HG03575 (cell line): ENCODE measurements around the gene TRIP12.
"Not testable (repeated sequence)": the region's sequence is repeated elsewhere in the genome, so short reads cannot be mapped to it uniquely, and the experiment has no call there.

Experiments used
- ATAC-seq: cut with Tn5 transposase; IDR thresholded peaks from one replicate; pipeline ENCODE4 v1.9.1; 2021; ENCODE audit not compliant: unreplicated experiment, insufficient number of reproducible peaks, low FRiP score; ENCODE audit errors: extremely low read depth

Gene TRIP12

GRCh38 chr2:229742691-229743090 lies 179.1 kb downstream of the TRIP12 start:
- not testable (repeated sequence) for ATAC-seq

DNA sequence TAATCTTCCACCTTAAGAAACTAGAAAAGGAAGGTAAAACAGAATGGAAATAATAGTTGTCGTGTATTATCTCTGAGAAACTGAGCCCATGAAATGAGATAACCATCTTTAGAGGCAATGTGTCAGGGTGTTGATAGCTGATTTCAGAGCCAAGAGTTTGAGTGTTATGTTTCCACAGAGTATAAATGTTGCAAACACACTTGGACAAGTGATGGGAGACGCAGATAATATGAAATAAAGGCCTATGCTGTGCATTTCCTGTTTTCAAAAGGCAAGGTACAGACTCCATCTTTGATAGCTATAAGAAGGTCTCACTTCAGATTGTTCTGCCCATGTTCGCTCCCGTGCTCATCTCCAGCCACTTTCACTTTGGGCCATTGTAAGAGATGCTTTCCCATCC lies 181.5 kb downstream of the TRIP12 start:
- ATAC-seq: no peak

GRCh38 chr2:229738024-229738625 lies 183.7 kb downstream of the TRIP12 start:
- no peak for ATAC-seq

DNA sequence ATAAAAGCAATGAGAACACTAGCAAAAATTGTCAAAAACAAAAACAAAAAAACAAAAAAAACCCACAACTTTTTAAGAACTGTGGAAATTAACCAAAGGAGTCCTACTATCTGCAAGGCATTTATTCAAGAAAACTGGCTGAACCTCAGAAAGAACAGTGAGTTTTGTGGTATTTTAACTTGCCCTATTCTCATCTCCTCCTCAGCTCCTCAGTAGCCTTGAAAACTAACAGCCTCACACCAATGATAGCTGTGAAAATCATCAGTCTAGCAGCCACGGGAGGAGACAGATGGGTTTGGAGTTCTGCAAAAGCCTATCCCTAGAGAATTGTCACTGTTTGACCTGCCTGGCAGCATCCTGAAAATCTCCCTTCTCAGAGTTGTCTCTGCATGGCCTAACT lies 187.4 kb downstream of the TRIP12 start:
- no peak for ATAC-seq

DNA sequence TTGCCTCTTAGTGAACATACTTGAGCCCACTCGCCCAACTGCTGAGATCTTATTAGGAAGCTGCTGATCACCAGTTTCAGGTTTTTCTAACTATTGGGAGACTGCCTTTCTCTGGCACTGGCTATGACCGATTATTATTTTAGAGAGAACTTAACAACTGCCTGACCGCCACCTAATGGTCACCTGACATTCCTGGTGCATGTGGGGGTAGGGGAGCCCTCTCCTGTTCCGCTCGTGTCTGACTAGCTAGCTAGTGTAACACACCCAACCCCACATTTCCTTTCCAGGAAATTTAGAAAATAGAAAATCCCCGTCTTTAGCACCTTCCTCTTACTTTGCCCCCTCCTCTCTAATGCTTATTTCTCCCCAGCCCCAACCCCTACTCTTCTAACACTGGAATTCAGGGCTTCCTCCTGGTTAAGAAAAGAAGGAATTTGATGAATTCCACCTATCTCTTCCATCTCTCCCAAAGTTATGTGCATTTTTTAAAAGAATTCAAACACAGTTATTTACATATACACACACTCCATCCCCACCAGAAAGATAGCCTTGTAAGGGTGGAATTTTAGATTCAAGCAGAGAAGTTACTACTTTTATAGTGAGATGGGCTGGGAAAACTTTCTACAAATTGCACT lies 188.1 kb downstream of the TRIP12 start:
- no peak for ATAC-seq

- ATAC-seq: no peak
Observed at GRCh38 chr2:229732897-229733296, 188.9 kb downstream of the TRIP12 start.

DNA sequence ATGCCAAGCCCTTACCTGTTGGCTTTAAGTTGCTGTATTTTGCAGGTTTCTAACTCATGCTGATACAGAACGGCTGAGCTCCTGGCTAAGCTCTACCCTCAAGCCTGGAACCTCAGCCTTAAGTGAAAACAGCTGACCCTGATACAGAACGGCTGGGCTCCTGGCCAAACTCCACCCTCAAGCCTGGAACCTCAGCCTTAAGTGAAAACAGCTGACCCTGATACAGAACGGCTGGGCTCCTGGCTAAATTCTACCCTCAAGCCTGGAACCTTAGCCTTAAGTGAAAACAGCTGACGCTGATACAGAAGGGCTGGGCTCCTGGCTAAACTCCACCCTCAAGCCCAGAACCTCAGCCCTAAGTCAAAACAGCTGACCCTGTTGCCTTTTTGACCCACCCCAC lies 189.9 kb downstream of the TRIP12 start:
- ATAC-seq: no peak

DNA sequence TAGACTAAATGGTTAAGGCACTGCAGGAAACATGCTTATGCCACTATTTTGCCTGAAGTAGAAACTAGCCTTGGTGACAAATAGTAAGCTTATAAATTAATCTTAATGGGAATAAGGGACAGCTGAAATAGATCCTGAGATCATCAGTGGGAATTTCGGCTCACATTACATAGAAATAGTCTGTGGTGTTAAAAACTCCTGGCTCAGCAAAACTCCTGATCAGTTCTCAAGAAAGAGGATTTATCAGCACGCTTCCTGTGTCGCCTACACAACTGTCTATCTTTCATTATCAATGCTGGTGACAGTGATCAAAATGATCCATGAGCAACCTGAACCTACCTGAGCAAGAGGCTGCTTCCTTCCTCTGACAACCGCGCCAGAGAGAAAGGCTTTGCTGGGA lies 190.4 kb downstream of the TRIP12 start:
- ATAC-seq: no peak

- ATAC-seq: no peak
Observed at GRCh38 chr2:229728370-229728769, 193.4 kb downstream of the TRIP12 start.

GRCh38 chr2:229726643-229727042 lies 195.2 kb downstream of the TRIP12 start:
- ATAC-seq: no peak

DNA sequence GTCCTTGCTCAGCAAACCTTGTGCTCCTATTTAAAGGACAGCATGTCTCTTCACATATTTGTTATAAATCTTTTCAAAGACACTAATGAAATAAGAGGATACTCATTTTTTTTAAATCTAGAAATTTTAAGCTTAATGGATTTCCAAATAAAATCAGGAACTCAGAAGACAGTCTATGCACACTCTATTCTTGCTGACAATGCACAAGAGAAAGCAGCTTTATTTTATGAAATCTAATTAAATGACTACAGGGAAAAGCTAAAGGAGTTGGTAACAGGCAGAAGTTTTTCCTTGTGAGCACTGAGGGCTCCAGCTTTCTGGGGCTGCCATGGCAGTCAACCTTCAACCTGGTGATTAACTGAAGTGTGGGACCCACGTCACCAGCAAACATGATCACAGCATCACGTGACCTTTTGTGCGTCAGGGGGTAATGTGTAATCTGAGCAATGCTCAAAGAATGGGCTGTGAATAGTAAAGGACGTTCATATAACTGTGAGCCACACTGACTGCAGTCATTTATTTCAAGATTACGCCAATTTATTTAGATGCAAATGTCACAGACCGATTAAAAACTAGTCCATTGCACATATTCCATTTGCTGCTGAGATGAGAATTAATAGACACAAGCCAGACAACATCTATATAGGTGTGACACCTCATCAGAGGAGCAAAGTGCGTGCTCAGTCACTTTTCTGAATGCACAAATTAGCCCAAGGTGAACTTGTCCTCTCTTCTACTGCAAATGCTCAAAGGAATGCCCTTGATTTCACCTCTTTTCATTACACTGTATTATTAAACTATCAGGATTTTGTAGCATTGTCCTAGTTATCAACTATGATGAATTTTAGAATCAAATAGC lies 195.9 kb downstream of the TRIP12 start:
- ATAC-seq: no peak

DNA sequence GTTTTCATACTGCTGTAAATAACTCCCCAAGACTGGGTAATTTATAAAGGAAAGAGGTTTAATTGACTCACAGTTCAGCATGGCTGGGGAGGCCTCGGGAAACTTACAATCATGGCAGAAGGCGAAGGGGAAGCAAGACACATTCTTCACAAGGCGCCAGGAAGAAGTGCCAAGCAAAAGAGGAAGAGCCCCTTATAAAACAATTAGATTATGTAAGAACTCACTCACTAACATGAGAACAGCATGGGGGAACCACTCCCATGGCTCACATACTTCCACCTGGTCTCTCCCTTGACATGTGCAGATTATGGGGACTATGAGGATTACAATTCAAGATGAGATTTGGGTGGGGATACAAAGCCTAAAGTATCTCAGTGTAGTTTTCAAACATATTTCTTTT lies 198.6 kb downstream of the TRIP12 start:
- not testable (repeated sequence) for ATAC-seq

DNA sequence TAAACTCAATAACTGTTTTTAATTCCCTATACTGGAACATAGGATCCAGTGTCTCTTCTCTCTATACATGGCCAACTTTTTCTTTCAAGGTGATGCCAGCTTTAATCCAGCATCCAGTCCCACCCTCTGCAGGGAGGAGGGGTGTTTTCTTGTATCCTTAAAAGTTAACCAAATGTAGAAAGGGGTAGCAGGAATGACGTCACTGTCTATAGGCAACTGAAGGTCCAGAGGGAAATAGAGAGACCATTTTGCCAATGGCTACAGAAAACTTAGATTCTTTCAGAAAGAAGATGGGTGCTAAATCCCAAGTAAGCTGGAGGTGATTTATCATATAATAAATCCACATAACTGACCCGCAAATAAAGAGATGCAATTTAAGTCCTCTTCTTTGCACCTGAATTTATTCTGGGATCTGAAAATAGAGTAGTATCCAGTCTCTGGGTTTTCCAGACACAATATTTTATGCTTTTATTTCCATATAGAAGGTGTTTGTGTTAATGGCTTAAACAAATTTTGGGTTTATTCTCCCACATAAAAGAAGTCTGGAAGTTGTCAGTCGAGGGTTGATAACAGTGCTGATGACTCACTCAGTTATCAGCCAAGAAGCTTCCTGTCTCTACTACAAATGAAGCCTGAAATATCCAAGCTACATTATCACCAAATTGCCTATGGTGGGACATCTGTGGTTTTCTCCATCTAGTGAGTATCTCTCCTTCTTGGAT lies 201.7 kb downstream of the TRIP12 start:
- ATAC-seq: no peak

DNA sequence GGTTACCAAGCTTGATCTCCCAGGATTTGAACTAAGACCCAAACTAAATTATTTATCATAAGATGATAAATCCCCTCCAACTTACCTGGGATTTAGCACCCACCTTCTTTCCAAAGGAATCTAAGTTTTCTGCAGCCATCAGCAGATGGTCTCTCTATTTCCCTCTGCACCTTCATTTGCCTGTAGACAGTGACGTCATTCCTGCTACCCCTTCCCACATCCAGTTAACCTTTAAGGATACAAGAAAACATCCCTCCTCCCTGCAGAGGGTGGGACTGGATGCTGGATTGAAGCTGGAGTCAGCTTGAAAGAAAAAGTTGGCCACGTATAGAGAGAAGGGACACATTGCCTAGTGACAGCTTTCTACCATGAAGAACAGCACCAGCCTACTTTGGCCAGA lies 203.8 kb downstream of the TRIP12 start:
- ATAC-seq: no peak

- ATAC-seq: no peak
Observed at GRCh38 chr2:229715895-229716507, 205.8 kb downstream of the TRIP12 start.

DNA sequence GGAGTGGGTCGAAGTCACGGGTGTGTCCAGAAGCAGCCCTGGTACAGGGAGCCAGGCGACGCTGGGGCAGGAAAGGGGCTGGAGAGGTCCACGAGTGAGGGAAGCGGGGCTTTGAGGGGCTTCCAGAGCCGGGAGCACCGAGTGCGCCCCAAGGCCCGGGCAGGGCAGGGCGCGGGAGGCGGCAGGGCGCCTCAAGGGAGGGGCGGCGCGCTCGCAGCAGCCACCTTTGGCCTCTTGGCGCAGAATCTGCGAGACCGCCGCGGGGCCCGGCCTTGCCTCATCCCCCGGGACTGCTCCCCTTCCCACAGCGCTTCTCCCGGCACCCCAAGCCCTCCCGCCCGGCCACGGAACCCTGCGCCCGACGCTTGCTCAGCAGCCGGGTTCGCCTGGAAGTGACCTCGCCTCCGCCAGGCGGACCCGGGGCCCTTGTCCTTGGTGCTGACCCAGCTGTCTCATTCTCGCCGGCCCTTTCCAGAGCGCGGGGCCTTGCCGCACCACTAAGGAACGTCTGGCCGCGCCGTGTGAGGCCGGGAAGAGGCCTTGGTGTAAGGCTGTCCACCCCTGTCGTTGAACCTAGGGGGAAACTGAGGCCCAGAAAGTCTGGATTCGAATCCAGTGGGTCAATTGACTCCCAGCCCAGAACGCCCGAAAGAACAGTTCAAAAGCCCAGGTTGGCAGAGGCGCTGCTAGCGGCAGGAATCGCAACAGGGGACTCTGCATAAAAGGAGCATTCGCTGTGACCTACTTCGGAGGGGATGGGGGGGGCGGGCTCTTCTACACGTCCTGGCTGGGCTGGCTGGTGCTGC lies 206.9 kb downstream of the TRIP12 start:
- ATAC-seq: no peak

DNA sequence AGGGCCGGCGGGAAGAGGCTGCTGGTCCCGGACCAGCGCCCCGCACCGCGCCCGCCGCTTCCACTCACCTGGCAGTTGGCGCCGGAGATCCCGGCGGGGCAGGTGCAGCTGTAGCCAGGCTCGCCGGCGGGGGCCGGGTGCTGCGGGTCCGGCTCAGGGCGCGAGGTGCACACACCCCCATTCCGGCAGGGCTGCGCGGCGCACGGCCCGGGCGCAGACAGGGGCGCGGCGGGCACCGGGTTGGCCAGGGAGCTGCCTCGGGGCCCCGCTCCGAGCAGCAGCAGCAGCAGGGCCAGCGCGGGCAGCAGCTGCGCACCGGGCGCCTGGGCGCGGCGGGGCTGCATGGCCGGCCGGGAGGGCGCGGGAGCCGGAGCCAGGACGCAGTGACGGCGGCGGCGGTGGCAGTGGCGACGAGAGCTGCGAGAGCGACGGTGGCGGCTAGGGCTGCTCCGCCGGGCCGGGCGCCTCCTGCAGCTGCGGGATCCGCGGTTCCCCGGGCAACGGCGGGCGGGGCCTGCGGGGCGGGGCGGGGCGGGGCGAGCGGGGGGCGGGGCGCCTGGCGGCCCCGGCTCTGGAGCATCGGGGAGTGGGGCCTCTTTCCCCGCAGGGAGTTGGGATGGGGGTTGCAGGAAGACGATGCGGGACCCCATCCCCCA lies 207.6 kb downstream of the TRIP12 start, which contains the start of gene DNER:
TSS of gene DNER (minus strand) at position 476 of the 656 bp plus-strand sequence. CDS start at position 344, 132 bp downstream.
- ATAC-seq: no peak
